NCI-H1092 treated with DMSO at 0.1 percent for 48 hours (cell line): ENCODE measurements around the gene ANTXRL.
"Not testable (repeated sequence)": the region's sequence is repeated elsewhere in the genome, so short reads cannot be mapped to it uniquely, and the experiment has no call there.

ENCODE experiments used
- DNase-seq: peaks from one replicate; lab custom pipeline; 2025; lab: John Stamatoyannopoulos, UW

ANTXRL gene

GRCh38 chr10:46365484-46365883 lies 78.7 kb downstream of the ANTXRL start:
- DNase-seq = not testable (repeated sequence)

GRCh38 chr10:46367209-46367608 lies 80.4 kb downstream of the ANTXRL start:
- DNase-seq = not testable (repeated sequence)

DNA sequence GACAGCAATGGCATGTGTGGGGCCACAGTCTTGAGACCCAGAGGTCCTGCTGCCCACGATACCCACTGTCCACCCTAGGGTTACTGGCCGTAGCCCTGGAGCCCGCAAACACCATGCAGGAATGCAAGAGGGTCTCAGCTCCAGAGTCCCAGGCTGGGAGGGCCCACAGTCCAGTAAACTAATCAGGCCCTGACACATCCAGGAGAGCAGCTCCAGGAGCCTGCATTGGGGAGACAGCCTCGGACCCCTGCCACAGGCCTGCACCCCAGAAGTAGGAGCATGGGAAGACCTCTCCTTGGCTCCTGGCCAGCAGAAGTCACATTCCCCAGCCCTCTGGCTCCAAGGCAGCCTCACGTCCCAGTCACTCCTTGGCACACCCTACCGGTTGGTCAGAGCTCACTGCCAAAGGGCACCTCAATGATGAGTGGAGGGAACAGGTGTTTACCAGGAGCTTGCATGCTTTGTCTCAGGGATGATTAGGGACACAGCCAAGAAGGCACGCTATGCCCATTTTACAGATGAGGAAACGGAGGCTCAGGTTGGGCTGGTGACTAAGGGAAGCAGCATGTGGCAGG lies 81.0 kb downstream of the ANTXRL start:
- DNase-seq = not testable (repeated sequence)

DNA sequence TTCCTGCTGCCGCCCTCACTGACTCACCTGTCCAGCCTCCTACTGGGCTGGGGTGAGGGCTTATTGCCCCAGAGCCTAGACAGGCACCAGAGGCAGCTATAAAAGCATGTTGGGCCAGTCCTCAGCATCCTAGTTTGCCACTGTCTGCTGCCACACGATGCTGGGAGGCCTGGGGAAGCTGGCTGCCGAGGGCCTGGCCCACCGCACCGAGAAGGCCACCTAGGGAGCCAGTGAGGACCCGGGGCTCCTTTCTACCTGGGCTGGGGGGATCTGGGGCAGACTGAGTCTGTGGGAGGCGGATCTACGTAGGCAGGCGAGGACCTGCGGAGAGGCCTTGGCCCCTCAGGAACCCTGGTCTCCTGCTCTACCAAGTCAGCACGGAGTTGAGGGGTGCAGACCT lies 82.2 kb downstream of the ANTXRL start:
- not testable (repeated sequence) for DNase-seq

DNA sequence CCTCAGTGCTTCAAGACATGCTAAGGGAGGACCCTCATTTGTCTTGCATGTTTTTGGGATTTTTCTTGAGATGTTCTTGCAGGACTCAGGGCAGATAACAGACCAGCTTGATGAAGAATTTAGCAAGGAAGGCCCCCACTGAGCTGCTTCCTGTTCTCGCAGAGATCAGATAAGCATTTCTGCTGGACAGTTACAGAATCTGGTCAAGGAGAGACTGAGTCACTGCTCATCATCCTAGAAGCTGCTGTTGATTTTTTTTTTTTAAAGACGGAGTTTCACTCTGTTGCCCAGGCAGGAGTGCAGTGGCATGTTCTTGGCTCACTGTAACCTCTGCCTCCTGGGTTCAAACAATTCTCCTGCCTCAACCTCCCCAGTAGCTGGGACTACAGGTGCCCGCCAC lies 87.6 kb downstream of the ANTXRL start:
- not testable (repeated sequence) for DNase-seq

- not testable (repeated sequence) for DNase-seq
Observed at GRCh38 chr10:46375406-46375805, 88.6 kb downstream of the ANTXRL start, which contains the start of gene ANXA8L1. Gene ANXA8L1 (plus strand): TSS chr10:46375776. CDS start chr10:46375852, 76 bp downstream.

DNA sequence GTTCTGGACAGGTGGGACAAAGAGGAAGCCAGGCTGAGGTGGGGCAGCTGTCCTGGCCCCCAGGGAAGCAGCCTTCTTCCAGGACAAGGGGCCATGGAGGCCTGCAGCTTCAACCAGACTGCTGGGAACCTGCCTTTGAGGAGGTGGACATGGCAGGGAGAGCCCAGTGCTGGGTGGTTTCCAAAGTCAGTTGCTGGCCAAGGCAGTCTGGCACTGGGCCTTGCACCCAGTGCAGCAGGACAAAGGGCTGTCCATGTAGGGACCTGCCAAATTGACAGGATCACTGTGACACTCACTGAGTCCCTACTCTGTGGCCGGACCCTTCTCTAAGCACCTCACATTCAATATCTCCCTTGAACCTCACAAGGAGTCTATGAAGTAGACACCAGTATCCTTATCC lies 90.2 kb downstream of the ANTXRL start:
- DNase-seq = not testable (repeated sequence)

GRCh38 chr10:46377651-46378050 lies 90.9 kb downstream of the ANTXRL start:
- not testable (repeated sequence) for DNase-seq

DNA sequence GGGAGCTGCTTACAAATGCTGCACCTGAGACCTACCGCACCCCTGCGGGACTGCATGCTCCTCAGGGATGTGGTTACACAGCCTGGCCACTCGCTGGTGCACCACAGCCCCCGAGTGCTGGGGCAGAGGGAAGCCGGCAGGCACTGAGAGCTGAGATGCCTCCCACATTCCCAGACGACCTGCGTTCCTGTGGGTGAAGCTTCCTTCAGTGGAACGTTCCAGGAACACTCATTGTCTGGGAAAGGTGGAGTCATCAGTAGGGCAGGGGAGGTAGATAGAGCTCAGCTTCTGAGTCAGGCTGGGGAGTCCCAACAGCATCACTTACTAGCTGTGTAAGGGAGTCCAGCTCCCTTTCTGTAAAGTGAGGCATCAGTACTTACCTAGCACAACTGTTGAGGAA lies 91.3 kb downstream of the ANTXRL start:
- not testable (repeated sequence) for DNase-seq

DNA sequence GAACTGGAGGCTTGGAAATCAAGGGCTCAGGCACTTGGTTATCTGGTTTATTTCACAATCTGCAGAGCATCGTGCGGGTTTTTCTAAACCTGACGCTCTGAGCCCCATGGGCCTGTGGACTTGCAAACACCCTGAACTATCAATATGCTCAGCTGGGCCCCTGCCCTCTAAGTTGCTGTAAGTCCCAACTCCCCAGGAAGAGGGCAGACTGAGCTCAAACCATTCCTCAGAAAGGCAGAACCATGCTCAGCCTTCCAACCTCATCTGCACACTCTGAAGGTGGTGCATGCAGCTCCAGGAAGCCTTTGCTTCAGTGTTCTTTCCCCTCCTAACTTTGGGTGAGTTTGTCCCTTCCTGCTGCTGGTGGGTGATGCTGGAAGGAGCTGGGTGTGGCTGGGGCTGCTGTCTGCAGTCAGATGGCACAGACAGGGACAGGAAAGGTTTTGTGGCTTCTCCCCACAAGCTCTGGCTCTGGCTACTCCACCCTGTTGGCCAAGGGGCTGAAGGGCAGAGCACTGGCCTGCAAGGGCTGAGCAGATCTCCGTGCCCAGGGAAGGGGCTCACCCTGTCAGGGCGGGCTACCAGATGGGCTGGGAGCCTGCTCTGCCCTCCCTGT lies 92.5 kb downstream of the ANTXRL start:
- DNase-seq = not testable (repeated sequence)
